Karpas-422 (cell line): ENCODE results near the gene TMEM143. TPM values are rescaled to one million over a fixed set of nuclear protein-coding genes. Genes with fewer than 3 reads are reported as not detected.

ENCODE experiments used
- DNase-seq: peaks from one replicate; pipeline ENCODE4 v3.0.0-alpha.2; 2015
- H2AFZ ChIP-seq: fragments of 200-600 bp; sonication (generic); 2 replicates; pipeline ENCODE4 v1.6.1; 2014; ENCODE audit warnings: antibody characterized with exemption, low read length, mixed read lengths
- H3K27ac ChIP-seq: fragments of 200-600 bp; sonication (generic); 2 replicates; pipeline ENCODE4 v1.5.1; 2014; ENCODE audit warnings: mild to moderate bottlenecking, low read length, moderate library complexity
- H3K27me3 ChIP-seq: fragments of 200-600 bp; sonication (generic); 2 replicates; pipeline ENCODE4 v1.6.1; 2014; ENCODE audit warnings: low read length, mixed read lengths
- H3K36me3 ChIP-seq: fragments of 200-600 bp; sonication (generic); 2 replicates; pipeline ENCODE4 v1.6.1; 2014; ENCODE audit warnings: low read length, mixed read lengths; ENCODE audit not compliant: insufficient read depth
- H3K4me1 ChIP-seq: fragments of 200-600 bp; sonication (generic); 2 replicates; pipeline ENCODE4 v1.6.1; 2014; ENCODE audit warnings: mild to moderate bottlenecking, low read length, mixed read lengths
- H3K4me2 ChIP-seq: fragments of 200-600 bp; sonication (generic); 2 replicates; pipeline ENCODE4 v1.6.1; 2014; ENCODE audit warnings: low read length, low read depth, mild to moderate bottlenecking; ENCODE audit not compliant: poor library complexity, severe bottlenecking
- H3K4me3 ChIP-seq: fragments of 200-600 bp; sonication (generic); 2 replicates; pipeline ENCODE4 v1.5.1; 2014; ENCODE audit warnings: mild to moderate bottlenecking, antibody characterized with exemption, low read length, mixed read lengths
- H3K79me2 ChIP-seq: fragments of 200-600 bp; sonication (generic); 2 replicates; pipeline ENCODE4 v1.6.1; 2014; ENCODE audit warnings: mild to moderate bottlenecking, low read length, mixed read lengths
- H3K9ac ChIP-seq: fragments of 200-600 bp; sonication (generic); 2 replicates; pipeline ENCODE4 v1.6.0; 2014; ENCODE audit warnings: low read length
- H3K9me2 ChIP-seq: fragments of 200-600 bp; sonication (generic), shearing (Covaris generic); replicated peaks from 2 replicates; pipeline ENCODE4 v1.6.0; 2014; ENCODE audit warnings: mild to moderate bottlenecking, low read length, moderate library complexity; ENCODE audit not compliant: insufficient read depth
- H3K9me3 ChIP-seq: fragments of 300-700, 200-600 bp; sonication (generic); 2 replicates; pipeline ENCODE4 v1.6.1; 2014; ENCODE audit warnings: low read length, mixed read lengths
- H4K20me1 ChIP-seq: fragments of 200-600 bp; sonication (generic); 2 replicates; pipeline ENCODE4 v1.6.1; 2014; ENCODE audit warnings: mild to moderate bottlenecking, antibody characterized with exemption, low read length, low read depth; ENCODE audit not compliant: insufficient read depth
- total RNA-seq: library from RNA; depleted of rRNA; stranded (reverse); fragments of >200 nt; shearing (Covaris generic); gene quantifications from 2 replicates; pipeline ENCODE4 v1.2.3, GENCODE V29; 2014; ENCODE audit warnings: low replicate concordance; rRNA removed

The TMEM143 gene
- 7.8 and 10.4 TPM in 2 replicates for total RNA-seq

DNA sequence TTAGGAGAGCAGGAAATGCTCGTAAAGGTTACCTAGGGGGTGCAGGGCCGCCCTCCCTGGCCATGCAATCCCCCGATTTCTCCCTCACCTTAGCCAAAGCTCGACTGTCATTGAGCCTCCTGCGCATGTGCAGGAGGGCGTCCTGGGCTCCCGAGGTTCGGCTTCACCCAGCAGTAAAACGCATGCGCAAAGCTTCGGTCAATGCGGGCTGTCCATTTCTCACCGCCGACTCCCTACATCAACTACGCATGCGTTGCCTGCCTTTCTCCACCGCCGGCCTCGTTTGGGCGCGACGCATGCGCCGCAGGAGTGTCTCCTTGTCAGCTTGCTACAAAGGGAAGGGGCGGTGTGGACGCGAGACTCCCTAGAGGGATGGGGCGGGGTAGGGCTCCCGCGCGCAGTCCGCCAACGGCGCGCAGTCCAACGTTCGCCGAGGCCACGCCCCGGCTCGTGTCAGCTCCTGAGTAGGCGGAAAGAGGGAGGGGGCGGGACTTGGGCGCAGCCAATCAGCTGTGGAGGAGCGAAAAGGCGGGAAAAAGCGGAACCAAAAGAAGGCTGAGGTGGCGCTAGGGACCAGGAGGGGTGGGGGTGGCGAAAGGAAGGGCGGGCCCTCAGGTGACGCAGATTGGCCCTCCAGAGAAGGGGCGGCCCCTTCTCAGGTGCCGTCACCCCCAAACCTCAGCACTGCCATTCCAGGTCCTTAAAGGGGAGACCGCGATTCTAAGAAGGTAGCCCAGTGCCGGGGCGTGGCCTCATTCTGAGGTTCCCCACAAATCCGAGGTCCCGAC, at the start of gene TMEM143, which contains the start of gene SYNGR4:
TSS of gene TMEM143 (minus strand) at position 131 of the 788 bp plus-strand sequence. CDS start at position 111, 20 bp downstream.
TSS of gene SYNGR4 (plus strand) at position 558 of the 788 bp plus-strand sequence. CDS start 1,476 bp downstream, outside the sequence.
- Histone ChIP-seq H3K9ac (peak within 1 kb of the TSS; percentile 91), H3K9me2 (no peaks in the 10 kb centered on the region), H3K4me2 (peak within 1 kb of the TSS; percentile 93), H3K9me3 (no peaks in the 10 kb centered on the region), H3K4me1 (peaks cover 19% of the 10 kb centered on the region), H3K27ac (peak within 1 kb of the TSS; percentile 79), H3K79me2 (no peaks in the 10 kb centered on the region), H2AFZ (peak within 1 kb of the TSS; percentile 93), H3K27me3 (no peaks in the 10 kb centered on the region), H3K36me3 (no peaks in the 10 kb centered on the region), H4K20me1 (no peaks in the 10 kb centered on the region), H3K4me3 (peak within 1 kb of the TSS; percentile 84)
- peak; percentile 100 for DNase-seq

DNA sequence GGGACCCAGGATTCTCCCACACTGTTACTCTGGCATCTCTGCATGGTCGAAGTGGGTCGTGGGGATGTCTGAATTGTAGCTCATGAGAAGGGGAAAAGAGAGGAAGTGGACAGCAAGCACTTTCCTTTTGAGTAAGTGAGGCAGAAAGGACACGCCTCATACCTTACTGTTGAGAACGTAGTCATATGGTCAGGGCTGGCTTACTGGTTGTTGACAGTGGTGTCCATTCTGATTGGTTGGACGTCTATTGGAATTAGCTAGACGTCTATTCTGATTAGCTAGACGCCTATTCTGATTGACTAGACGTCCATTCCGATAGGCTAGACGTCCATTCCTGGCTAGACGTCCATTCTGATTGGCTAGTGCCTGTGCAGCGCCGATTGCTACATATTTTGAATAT, 42.1 kb upstream of the TMEM143 start:
- Histone ChIP-seq H4K20me1 (no peaks in the 10 kb centered on the region), H3K4me3 (no peak overlapping the region), H3K9me2 (no peaks in the 10 kb centered on the region), H3K4me2 (no peak overlapping the region), H3K27me3 (no peaks in the 10 kb centered on the region), H3K9ac (no peak overlapping the region), H3K36me3 (no peaks in the 10 kb centered on the region), H3K27ac (no peak overlapping the region), H2AFZ (no peak overlapping the region), H3K4me1 (no peaks in the 10 kb centered on the region), H3K79me2 (no peaks in the 10 kb centered on the region), H3K9me3 (no peaks in the 10 kb centered on the region)
- DNase-seq = no peak

DNA sequence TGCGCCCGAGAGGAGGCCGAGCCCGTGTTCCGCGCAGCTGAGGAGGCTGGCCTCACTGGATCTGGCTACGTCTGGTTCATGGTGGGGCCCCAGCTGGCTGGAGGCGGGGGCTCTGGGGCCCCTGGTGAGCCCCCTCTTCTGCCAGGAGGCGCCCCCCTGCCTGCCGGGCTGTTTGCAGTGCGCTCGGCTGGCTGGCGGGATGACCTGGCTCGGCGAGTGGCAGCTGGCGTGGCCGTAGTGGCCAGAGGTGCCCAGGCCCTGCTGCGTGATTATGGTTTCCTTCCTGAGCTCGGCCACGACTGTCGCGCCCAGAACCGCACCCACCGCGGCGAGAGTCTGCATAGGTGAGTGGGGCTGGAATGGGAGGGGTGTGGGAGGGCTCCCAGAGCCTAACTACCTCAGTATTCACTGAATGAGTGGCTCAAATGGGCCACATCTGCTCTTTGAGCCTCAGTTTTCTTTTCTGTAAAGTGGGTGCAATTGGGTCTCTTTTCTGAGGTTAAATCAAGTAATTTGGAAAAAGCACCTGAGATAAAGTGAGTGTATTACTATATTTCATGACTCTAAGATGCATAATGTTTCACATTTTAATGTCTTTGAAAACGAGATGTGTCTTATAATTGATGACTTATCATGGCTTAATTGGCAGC, 41.4 kb upstream of the TMEM143 start:
- peaks cover 5% of the 10 kb centered on the region for H3K4me1 ChIP-seq
- no peaks in the 10 kb centered on the region for H3K36me3 ChIP-seq
- H3K9ac ChIP-seq = no peak overlapping the region
- H4K20me1 ChIP-seq = no peaks in the 10 kb centered on the region
- no peak for DNase-seq
- no peaks in the 10 kb centered on the region for H3K27me3 ChIP-seq
- no peak overlapping the region for H3K4me2 ChIP-seq
- H3K4me3 ChIP-seq = no peak overlapping the region
- no peaks in the 10 kb centered on the region for H3K79me2 ChIP-seq
- no peak overlapping the region for H3K27ac ChIP-seq
- no peak overlapping the region for H2AFZ ChIP-seq
- no peaks in the 10 kb centered on the region for H3K9me3 ChIP-seq
- H3K9me2 ChIP-seq = no peaks in the 10 kb centered on the region

DNA sequence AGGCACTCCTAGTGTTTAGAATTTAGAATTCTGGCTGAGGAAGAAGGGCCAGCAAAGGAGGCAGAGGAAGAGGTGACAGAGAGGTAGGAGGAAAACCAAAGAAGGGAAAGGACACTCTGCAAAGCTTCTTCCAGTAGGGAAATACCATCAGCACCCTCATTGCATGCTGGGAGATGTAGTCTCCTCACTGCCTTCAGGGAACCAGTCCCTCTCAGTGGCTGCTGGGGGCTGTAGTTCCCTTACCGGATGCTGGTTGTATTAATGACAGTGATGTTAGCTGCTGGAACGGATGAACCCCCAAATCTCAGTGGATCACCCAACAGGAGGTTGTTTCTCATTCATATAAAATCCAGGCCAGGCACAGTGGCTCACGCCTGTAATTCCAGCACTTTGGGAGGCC, 39.9 kb upstream of the TMEM143 start:
- Histone ChIP-seq H3K36me3 (no peaks in the 10 kb centered on the region), H3K9me3 (no peaks in the 10 kb centered on the region), H3K9ac (no peak overlapping the region), H3K27me3 (no peaks in the 10 kb centered on the region), H4K20me1 (no peaks in the 10 kb centered on the region), H3K9me2 (no peaks in the 10 kb centered on the region), H3K4me3 (no peak overlapping the region), H3K4me2 (no peak overlapping the region), H3K4me1 (peaks cover 6% of the 10 kb centered on the region), H2AFZ (peak overlapping the region; percentile 94), H3K27ac (no peak overlapping the region), H3K79me2 (no peaks in the 10 kb centered on the region)
- DNase-seq = peak; percentile 85

DNA sequence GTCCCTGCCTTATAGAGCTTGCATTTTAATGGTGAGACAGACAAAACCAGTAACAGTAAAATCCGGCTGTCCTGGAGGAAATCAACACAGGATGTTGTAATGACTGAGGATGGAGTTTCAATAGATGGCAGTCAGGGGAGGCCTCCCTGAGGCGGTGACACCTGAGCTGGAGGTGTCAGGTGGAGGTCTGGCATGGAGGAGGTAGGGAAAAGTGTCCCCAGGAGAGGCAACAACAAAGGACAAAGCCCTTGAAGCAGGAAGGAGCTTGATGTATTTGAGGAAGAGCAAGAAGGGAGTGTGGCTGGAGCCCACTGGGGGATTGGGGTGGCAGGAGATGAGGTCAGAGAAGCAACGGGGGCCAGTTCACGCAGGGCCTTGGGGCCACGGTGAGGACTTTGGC, 37.5 kb upstream of the TMEM143 start:
- no peak overlapping the region for H3K27ac ChIP-seq
- H3K4me3 ChIP-seq = no peak overlapping the region
- no peaks in the 10 kb centered on the region for H3K36me3 ChIP-seq
- no peaks in the 10 kb centered on the region for H3K9me2 ChIP-seq
- no peak overlapping the region for H3K9ac ChIP-seq
- H3K9me3 ChIP-seq = no peaks in the 10 kb centered on the region
- H3K4me1 ChIP-seq = peaks cover 6% of the 10 kb centered on the region
- H3K27me3 ChIP-seq = no peaks in the 10 kb centered on the region
- H2AFZ ChIP-seq = no peak overlapping the region
- DNase-seq = no peak
- no peaks in the 10 kb centered on the region for H4K20me1 ChIP-seq
- no peak overlapping the region for H3K4me2 ChIP-seq
- H3K79me2 ChIP-seq = no peaks in the 10 kb centered on the region

DNA sequence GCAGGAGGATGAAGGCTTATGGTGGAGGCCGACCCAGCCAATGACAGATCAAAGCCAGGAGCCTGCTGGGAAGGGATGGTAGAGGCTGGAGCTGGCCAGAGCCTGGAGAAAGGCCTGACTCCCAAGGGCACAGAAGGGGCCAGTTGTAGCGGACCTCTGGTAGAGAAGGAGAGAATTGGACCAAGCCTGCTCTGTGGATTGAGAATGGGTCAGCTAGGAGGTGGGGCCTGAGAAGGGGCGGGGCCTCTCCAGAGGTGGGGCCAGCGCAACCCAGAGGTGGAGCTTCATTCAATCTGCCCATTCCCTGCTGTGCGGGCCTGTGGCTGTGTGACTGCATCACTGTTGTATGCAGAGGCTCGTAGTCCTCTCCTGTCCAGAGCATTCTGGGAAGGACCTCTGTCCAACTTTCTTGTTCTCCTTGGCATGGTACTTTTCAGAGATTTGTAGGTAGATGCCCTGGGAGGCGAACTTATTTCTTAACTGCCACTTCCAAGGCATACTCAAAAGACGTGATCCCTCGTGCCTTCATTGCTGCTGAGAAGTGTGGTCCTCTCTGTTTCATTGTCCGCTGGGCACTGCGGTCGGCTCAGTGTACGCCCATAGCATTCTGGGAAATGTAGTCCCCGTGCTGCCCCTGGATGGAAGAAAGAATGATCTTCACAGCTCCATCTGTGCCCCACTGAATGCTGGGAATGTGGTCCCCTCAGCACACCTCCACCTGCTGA, 36.4 kb upstream of the TMEM143 start:
- peak overlapping the region; percentile 38 for H3K4me2 ChIP-seq

DNA sequence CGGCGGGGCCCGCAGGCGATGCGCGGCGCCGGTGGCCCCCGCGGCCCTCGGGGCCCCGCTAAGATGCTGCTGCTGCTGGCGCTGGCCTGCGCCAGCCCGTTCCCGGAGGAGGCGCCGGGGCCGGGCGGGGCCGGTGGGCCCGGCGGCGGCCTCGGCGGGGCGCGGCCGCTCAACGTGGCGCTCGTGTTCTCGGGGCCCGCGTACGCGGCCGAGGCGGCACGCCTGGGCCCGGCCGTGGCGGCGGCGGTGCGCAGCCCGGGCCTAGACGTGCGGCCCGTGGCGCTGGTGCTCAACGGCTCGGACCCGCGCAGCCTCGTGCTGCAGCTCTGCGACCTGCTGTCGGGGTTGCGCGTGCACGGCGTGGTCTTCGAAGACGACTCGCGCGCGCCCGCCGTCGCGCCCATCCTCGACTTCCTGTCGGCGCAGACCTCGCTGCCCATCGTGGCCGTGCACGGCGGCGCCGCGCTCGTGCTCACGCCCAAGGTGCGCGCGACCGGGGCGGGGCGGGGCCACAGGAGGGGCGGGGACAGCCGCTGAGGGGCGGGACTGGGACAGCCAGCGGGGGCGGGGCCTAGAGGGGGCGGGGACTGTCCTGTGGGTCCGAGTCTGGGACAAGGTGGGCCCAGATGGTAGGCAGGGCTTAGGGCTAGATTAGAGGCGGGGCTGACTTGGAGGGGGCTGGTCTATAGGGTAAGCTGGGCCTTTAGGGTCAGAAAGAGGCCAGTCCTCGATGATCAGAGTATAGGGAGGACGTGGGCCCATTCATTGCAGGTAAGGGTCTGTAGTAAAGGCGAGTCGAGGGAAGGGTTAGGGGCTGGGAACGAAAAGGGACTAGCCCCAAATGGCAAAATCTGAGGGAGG, 34.9 kb upstream of the TMEM143 start:
- Histone ChIP-seq H3K36me3 (no peaks in the 10 kb centered on the region), H3K79me2 (no peaks in the 10 kb centered on the region), H3K27me3 (no peaks in the 10 kb centered on the region), H3K27ac (no peak overlapping the region), H3K9ac (no peak overlapping the region), H3K9me2 (no peaks in the 10 kb centered on the region), H3K9me3 (no peaks in the 10 kb centered on the region), H4K20me1 (no peaks in the 10 kb centered on the region), H2AFZ (no peak overlapping the region), H3K4me1 (peaks cover 6% of the 10 kb centered on the region), H3K4me2 (no peak overlapping the region), H3K4me3 (no peak overlapping the region)
- peak; percentile 64 for DNase-seq

More for the DNA sequence above, 36.4 kb upstream of the TMEM143 start:
- Histone ChIP-seq H2AFZ (peak overlapping the region; percentile 70; the same call in 1 of the 2 replicates), H3K4me1 (peaks cover 6% of the 10 kb centered on the region), H3K9me3 (no peaks in the 10 kb centered on the region), H3K27me3 (no peaks in the 10 kb centered on the region), H3K4me3 (no peak overlapping the region), H4K20me1 (no peaks in the 10 kb centered on the region), H3K79me2 (no peaks in the 10 kb centered on the region), H3K36me3 (no peaks in the 10 kb centered on the region), H3K9me2 (no peaks in the 10 kb centered on the region), H3K27ac (no peak overlapping the region), H3K9ac (peak overlapping the region; percentile 21; the same call in 1 of the 2 replicates)
- DNase-seq = peak; percentile 73
